Stromal cell of bone marrow (primary cell): ENCODE results near the gene F2R.

Experiments
- DNase-seq: peaks from one replicate; pipeline ENCODE4 v3.0.0-alpha.2; 2012; ENCODE audit warnings: low read depth

F2R gene

GRCh38 chr5:76690704-76691466 lies 25.0 kb upstream of the F2R start:
- DNase-seq = no peak

DNA sequence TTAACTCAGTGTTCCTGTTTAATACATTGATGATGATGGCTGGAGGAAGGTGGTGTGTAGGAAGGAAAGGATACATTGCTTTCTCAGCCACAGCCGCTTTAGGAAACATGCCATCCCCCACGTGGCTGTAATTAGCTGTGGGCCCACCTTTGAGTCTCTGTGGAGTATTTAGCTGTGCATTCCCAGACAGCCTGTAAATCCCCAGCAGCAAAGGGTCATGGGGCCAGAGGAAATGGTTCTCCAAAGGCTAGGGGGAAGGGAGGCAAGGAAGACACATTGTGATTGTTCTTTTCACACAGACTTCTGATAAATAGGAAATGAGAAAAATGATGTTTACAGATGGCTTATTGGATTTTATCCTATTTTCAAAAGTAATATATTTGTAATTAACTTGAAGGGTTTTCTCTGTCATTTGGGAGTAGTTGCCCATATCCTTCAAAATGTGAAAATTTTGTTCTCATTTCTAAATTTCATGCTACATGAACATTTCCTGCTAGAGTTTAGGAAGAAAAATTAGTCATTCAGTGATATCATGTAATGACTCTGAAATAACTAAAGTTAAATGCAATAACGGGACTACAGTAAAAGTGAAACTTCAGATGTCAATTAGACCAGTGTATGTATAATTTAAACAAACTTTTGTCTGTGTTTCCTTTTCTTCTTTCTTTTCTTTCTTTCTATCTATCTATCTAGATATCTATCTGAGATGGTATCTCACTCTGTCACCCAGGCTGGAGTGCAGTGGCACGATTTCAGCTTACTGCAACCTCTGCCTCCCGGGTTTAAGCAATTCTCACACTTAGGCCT lies 24.3 kb upstream of the F2R start:
- no peak for DNase-seq

GRCh38 chr5:76692274-76692540 lies 23.7 kb upstream of the F2R start:
- no peak for DNase-seq

DNA sequence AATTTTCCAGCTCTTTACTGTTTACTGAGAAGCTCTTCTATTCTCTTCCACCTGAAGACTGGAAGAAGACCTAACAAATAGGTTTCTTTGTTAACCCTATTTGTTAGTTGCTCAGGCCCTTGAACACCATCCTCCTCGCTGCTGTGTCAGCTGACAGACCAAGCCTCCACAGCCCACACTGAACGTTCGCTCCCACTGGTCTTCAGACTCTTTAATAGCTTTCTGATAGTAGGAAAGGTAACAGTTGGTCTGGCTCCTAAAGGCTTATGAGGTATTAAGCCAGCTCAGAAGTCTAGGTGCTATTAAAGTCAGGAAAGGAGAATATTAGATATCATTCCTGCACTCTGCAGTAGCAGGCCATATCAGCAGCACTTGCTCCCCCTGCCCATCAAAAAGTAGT lies 23.3 kb upstream of the F2R start:
- DNase-seq = no peak

DNA sequence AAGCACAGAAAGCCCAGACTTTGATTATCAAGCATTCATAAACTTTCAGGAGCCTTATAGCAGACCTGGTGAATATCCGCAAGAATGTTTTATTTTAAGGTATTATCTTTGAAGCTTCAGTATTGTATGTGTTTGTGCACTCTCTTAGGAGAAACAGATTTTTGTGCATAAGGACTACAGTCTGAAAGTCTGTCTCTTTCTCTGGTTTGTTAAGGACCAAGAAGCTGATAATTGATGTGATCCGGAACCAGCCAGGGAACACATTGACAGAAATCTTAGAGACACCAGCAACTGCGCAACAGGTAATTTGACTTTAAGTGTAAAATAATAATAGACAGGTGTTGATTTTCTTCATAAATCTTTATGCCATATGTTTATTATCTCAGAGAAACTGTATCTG lies 22.8 kb upstream of the F2R start:
- DNase-seq = no peak

GRCh38 chr5:76694317-76694716 lies 21.6 kb upstream of the F2R start:
- no peak for DNase-seq

- DNase-seq = no peak
These were observed 20.6 kb upstream of the F2R start for GRCh38 chr5:76695346-76695745.

DNA sequence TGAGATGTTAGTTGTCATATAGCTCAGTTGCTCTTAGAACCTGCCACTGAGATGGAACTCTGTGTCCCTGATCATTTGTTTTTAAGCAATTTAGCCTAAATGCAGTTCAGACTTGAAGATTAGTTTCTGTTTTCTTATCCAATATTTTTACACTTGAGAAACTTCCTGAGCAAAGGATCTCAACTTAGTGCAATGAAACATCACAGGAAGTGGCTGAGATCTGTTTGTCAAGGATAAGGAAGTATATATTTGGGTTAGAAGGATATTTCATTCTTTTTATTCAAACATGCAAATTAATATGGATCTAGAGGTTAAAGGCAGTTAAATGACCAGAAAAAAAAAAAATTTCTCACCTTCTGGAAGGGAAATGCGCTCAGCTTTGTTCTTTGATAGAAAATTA lies 19.7 kb upstream of the F2R start:
- no peak for DNase-seq

DNA sequence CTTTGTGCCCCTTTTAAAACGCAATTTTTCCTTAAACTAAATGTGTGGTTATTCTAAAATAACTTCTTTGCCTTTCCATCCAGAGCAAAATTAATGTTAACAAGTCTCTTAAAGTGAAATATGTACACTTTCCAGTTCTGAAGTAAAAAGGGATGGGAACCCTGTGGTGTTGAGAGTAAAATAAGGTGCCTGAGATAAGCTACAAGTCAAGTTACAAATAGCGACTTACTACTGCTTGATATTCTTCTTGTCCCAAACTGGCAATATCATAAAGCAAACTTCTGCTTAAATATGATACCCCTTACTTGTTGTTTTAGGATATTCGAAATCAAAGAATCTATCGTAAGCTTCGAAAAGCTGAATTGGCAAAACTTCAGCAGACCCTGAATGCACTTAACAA lies 18.3 kb upstream of the F2R start:
- DNase-seq = no peak

GRCh38 chr5:76700571-76700970 lies 15.4 kb upstream of the F2R start:
- no peak for DNase-seq

DNA sequence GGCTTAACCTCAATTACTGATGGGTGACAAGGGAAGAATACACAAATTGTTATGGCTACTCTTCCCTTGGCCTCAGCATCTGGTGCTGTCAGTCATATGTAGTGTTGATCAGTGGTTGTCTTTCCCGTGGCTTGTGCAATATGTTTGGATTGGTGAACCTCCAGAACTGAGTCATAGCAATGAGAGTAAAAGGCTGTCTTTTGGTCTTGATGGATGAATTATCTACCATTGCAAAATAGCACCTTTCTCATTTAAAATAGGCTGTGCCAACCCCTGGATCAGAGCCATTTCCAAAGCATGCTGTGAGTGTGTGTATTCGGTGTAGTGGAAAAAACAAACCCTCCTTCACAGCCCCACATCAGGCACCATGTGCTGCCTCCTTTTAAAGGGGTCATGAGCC lies 14.6 kb upstream of the F2R start:
- peak; percentile 84 for DNase-seq

DNA sequence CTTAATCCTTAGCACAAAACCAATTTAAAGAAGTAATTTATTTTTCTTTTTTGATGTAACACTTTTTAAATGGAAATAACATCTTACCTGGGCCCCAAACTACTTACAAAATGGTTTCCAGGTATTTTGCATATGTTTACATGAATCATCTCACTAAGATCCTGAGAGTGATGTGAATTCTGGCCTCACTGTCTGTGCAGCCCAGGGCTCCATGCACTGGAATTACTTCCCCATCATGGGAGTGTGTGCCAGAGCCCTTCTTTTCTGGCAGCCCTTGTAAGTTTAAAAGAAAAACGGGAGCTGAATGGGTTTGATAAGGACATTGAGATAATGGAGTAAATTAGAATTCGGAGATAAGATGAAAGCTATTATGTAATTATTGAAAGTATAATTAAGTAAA lies 12.2 kb upstream of the F2R start:
- no peak for DNase-seq

DNA sequence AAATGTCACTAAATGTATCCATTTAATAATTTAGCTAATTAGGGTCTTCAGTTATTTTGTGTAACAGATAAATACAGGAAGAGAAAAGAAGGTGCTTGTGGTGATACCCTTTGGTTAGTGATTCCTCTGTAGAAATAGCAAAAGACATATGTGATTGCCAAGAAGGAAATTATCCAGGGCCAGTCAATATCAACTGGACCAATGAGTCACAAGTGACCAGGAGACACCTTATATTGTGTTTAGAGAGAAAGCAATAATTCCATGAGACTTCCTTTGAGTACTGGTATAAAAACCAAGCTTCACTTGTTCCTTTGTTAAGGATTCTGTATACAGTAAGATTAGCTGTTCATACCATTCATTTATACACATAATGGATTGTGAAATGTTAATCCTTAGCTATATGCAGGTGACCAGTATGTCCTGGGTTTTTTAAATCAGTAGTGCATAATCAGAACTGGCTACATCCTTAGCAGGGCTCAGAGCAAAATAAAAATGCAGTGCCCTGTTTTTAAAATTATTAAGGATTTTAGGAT lies 11.7 kb upstream of the F2R start:
- DNase-seq = no peak

DNA sequence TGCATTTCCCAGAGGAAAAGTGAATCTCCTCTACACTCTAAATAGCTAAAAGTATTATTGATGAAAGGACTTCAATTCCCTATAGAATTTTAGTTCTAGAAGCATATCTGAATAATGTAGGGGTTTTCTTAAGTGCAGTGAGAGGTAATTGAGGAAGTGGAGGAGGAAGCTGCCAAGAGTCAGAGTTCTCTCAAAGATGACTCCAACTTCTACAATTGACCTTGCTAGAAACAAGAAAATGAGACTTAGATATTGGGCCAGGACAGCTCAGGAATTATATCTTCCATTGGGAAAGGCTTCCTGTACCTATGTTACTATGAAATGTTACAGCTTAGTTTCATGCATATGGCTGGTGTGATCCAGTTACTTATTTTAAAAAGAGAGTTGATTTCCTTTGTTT lies 10.4 kb upstream of the F2R start:
- DNase-seq = no peak

GRCh38 chr5:76709762-76710161 lies 6.2 kb upstream of the F2R start:
- DNase-seq = peak; percentile 66

DNA sequence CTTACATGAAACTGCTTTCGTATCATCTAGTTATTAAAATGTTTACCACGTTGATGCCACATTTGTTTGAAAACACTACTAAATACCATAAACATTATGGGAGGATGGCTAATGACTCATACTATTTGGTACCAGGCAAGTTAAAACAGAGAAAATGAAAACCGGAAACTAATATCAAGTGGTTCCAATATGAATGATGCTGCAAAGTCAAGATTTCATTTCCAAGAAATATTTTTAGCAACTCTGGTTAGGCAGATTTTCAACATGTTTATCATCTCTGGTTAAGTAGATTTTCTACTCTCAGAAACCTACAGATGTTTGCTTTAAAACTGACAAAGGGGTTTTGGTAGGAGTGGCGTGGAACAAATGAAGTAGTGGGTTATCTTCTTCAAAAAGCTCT lies 4.9 kb upstream of the F2R start:
- DNase-seq = no peak

DNA sequence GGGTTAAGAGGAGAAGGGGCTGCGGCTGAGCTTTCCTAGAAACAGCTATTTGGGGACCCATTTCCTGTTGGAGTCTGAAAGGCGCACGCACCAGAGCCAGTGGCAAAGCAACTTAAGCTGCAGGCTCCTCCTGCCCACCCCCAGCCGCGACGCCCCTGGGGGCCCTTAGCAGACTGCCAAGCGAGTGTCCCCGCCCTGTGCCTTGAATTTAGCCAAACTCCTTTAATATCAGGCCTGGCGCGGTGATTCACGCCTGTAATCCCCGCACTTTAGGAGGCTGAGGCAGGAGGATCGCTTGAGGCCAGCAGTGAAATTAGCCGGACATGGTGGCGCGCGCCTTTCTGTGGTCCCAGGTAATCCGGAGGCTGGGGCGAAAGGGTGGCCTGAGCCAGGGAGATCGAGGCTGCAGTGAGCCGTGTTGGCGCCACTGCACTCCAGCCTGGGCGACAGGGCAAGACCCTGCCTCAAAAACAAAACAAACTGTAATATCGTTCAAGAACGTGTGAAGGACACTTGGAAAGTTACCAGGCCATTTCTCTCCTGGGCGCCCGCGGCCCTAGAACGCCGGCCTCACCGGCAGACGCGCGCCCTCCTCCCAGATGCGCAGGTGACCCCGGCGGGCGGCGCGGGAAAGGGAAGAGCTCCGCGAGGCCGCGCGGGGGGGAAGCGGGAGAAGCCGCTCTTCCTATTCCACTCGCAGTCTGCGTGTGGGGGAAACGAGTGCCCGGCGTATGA lies 1.0 kb upstream of the F2R start:
- DNase-seq = no peak

- no peak for DNase-seq
These were observed 515 bp upstream of the F2R start for GRCh38 chr5:76715486-76715735.

DNA sequence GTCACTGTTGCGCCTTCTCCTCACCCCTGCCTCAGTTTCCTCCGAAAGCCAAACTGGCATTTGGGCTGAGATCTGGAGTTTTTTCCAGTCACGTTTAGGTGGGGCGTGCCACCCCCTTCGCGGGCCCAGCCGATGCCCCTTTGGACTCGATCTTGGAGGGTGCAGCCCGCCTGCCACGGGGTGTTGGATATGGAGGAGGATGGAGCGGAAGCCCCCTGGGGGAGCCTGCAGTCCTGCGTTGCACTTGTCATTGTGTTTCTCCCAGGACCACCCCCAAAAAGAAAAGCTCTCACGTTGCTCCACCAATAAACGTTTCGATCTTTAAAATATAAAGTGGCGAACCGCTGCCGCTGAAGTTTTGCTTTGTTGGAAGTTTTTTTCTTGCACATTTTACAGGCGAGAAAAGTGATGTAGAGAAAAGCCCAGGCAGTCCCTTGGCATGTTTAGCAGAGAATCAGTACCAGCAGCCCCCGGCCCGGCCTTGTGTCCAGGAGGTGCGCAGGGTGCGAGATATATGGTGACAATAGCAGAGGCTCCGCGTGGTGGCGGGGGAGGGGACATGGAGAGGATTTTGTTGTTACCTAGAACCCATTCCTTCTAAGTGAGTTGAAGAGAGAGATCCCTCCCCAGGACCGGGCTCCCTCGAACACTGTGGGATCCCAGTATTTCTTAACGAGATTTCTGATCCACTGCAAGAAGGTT lies 681 bp downstream of the F2R start:
- no peak for DNase-seq

DNA sequence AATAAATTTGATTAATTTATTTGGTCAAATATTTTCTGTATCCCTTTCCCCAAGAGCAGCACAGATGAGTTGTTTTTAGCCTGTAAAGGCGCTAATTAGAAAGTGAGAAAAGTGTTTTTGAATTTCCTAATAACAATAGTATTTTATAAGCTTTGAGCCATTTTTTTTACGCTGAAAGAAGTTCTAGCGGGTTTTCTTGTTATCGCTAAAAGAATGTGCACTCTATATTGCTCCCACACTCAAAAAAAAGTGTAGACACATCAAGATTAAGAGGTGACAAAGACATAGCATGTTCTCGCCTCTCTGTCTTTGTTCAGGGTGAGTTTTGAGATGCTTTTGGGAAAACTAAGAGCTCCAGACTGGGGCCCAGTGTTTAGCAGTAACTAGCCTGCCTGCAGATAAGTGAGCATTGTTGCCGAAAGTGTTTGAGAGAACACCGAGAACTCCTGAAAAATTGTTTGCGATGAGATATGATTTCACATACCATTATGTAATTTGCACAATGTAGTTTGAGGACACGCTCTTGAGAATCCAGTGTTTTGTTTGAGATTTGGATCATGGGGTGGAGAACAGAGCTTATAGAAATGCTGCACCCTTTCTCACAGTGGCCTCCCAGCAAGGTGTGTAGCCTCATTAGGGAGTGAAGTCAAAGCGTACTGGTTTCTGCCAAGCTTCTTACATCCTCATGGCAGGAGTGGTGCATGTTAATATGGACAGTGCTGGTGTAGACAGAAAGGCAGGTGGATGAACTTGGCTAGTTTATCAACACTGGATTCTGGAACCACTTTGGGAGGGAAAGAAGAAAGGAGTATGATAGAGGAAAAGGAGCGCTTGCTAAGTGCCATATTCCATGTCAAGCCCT lies 1.5 kb downstream of the F2R start:
- DNase-seq = no peak

DNA sequence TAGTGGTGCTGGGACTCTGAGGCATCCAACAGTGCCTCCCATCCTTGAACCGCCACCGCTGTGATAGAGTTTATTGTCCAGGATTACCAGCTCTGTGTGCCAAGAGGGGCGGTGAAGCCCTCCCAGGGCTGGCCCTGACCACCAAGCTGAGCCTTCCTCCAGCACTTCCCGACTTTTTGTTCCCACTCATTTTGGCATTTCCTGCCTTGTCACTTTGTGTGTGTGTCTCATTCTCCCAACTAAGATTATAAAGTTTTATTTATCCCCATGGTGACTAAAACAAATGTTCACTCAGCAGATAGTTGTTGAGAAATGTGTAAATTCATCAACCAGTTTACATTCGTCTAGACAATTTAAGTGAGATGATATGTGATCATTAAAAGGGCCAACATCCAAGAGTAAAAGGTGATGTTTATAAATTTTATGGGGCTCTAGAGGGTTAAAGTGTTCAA lies 2.5 kb downstream of the F2R start:
- DNase-seq = no peak

GRCh38 chr5:76718880-76719279 lies 3.0 kb downstream of the F2R start:
- no peak for DNase-seq
